ENCODE data around the gene ARL6IP4.

DNA sequence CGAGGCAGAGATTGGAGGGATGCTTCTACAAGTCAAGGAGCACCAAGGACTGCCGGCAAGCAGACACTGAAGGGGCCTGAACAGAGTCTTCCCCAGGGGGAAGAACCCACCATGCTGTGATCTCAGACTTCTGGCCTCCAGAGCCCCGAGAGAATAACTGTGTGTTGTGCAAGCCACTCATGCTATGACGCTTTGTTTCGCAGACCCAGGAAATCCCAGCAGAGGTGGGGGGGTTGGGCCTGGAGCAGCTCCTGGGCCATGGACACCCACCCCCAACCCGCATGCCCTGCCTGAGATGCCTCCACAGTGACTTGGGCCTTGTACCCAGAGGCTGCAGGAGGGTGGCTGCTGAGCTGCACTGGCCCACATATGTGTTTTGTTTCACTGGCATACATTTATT, 31.2 kb downstream of the ARL6IP4 start:
- no peak for TF ChIP-seq CTCF (IDR thresholded peaks at IDR 0.05)
- no peak for TF ChIP-seq POLR2A (IDR thresholded peaks at IDR 0.05)
